OCI-LY1 (cell line): ENCODE results near the gene SH2D1A.

Experiments
- H2AFZ ChIP-seq: fragments of 200-600 bp; sonication (generic), shearing (Covaris generic); 2 replicates; pipeline ENCODE4 v1.6.0; 2014; ENCODE audit warnings: antibody characterized with exemption, mild to moderate bottlenecking, low read length
- H3F3A ChIP-seq: fragments of 200-600 bp; sonication (generic), shearing (Covaris generic); 2 replicates; pipeline ENCODE4 v1.6.0; 2014; ENCODE audit warnings: mild to moderate bottlenecking, antibody characterized with exemption, low read length, moderate library complexity; ENCODE audit not compliant: insufficient read depth
- H3K27ac ChIP-seq: fragments of 200-600 bp; sonication (generic); 2 replicates; pipeline ENCODE4 v1.5.1; 2014; ENCODE audit warnings: low read length, mixed run types, mild to moderate bottlenecking, low read depth; ENCODE audit not compliant: poor library complexity, severe bottlenecking
- H3K27me3 ChIP-seq: fragments of 200-600 bp; sonication (generic); 2 replicates; pipeline ENCODE4 v1.6.0; 2014; ENCODE audit warnings: antibody characterized with exemption, mild to moderate bottlenecking, low read length, moderate library complexity; ENCODE audit not compliant: insufficient read depth
- H3K36me3 ChIP-seq: fragments of 200-600 bp; sonication (generic); 2 replicates; pipeline ENCODE4 v1.6.1; 2014; ENCODE audit warnings: mild to moderate bottlenecking, antibody characterized with exemption, low read length, moderate library complexity, mixed read lengths; ENCODE audit not compliant: insufficient read depth
- H3K4me1 ChIP-seq: fragments of 200-600 bp; sonication (generic); 2 replicates; pipeline ENCODE4 v1.5.1; 2014; ENCODE audit warnings: mild to moderate bottlenecking, low read length, moderate library complexity; ENCODE audit not compliant: insufficient read depth, severe bottlenecking
- H3K4me2 ChIP-seq: fragments of 200-600 bp; sonication (generic), shearing (Covaris generic); 2 replicates; pipeline ENCODE4 v1.6.1; 2014; ENCODE audit warnings: low read length
- H3K4me3 ChIP-seq: fragments of 200-600 bp; sonication (generic); 2 replicates; pipeline ENCODE4 v1.5.1; 2014; ENCODE audit warnings: low read length, low read depth, mild to moderate bottlenecking, mixed read lengths; ENCODE audit not compliant: poor library complexity, severe bottlenecking
- H3K79me2 ChIP-seq: fragments of 200-600 bp; shearing (Covaris generic); 2 replicates; pipeline ENCODE4 v1.6.1; 2016; ENCODE audit warnings: mixed run types, low read length, mixed read lengths; ENCODE audit not compliant: insufficient read depth
- H3K9ac ChIP-seq: fragments of 200-600 bp; sonication (generic), shearing (Covaris generic); 2 replicates; pipeline ENCODE4 v1.6.1; 2014; ENCODE audit warnings: mild to moderate bottlenecking, low read length, mixed read lengths
- H3K9me2 ChIP-seq: fragments of 200-600 bp; sonication (generic), shearing (Covaris generic); 2 replicates; pipeline ENCODE4 v1.6.1; 2014; ENCODE audit warnings: low read depth, mild to moderate bottlenecking, low read length, mixed read lengths
- H3K9me3 ChIP-seq: fragments of 200-600 bp; shearing (Covaris generic); 2 replicates; pipeline ENCODE4 v1.6.1; 2014; ENCODE audit warnings: low read length, mixed read lengths
- H4K20me1 ChIP-seq: fragments of 200-600 bp; sonication (generic), shearing (Covaris generic); 2 replicates; pipeline ENCODE4 v1.6.0; 2016; ENCODE audit warnings: mild to moderate bottlenecking, low read length; ENCODE audit not compliant: insufficient read depth
- EZH2 ChIP-seq: fragments of 200-600 bp; sonication (generic), shearing (Covaris generic); IDR thresholded peaks from 2 replicates; pipeline ENCODE4 v1.8.0; 2017; ENCODE audit warnings: borderline replicate concordance, mixed run types, mild to moderate bottlenecking, antibody characterized with exemption, low read length, moderate library complexity, mixed read lengths
- TF ChIP-seq, protein P1 (sequence below): fragments of 200-600 bp; sonication (generic), shearing (Covaris generic); IDR thresholded peaks from 2 replicates; pipeline ENCODE4 v1.5.1; 2017; ENCODE audit warnings: mild to moderate bottlenecking, antibody characterized with exemption, low read length, moderate library complexity, mixed read lengths

The SH2D1A gene

DNA sequence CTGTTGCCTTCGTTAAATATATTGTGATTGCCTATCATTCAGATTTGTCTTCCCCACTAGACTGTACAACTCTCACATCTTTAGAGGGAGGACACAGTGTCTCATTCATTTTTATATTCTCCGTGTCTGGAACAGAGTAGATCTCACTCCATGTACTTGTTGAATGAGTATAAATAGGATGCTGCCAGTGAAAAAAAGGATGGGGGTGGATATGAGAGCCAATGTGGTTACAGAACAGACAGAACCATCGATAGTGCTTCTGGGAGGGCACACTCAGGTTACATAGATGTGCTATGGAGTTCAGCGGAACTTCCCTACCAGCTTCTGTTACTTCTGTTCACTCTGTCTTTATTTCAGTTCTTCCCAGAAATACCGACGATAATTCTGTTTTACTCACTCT lies 66.9 kb downstream of the SH2D1A start:
- H3F3A ChIP-seq, result no peaks in the 10 kb centered on the region
- TF ChIP-seq, protein P1, sequence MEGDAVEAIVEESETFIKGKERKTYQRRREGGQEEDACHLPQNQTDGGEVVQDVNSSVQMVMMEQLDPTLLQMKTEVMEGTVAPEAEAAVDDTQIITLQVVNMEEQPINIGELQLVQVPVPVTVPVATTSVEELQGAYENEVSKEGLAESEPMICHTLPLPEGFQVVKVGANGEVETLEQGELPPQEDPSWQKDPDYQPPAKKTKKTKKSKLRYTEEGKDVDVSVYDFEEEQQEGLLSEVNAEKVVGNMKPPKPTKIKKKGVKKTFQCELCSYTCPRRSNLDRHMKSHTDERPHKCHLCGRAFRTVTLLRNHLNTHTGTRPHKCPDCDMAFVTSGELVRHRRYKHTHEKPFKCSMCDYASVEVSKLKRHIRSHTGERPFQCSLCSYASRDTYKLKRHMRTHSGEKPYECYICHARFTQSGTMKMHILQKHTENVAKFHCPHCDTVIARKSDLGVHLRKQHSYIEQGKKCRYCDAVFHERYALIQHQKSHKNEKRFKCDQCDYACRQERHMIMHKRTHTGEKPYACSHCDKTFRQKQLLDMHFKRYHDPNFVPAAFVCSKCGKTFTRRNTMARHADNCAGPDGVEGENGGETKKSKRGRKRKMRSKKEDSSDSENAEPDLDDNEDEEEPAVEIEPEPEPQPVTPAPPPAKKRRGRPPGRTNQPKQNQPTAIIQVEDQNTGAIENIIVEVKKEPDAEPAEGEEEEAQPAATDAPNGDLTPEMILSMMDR, result no peak
- no peak for TF ChIP-seq EZH2
- no peaks in the 10 kb centered on the region for H3K9me2 ChIP-seq
- H3K79me2 ChIP-seq, result no peaks in the 10 kb centered on the region
- no peaks in the 10 kb centered on the region for H3K36me3 ChIP-seq
- H2AFZ ChIP-seq, result no peak overlapping the region
- H3K27me3 ChIP-seq, result no peaks in the 10 kb centered on the region
- H3K4me2 ChIP-seq, result no peak overlapping the region
- no peak overlapping the region for H3K4me3 ChIP-seq
- no peaks in the 10 kb centered on the region for H3K9me3 ChIP-seq
- H3K9ac ChIP-seq, result no peak overlapping the region
- H4K20me1 ChIP-seq, result no peaks in the 10 kb centered on the region
- H3K27ac ChIP-seq, result no peak overlapping the region
- no peaks in the 10 kb centered on the region for H3K4me1 ChIP-seq

GRCh38 chrX:124414281-124414680 lies 67.9 kb downstream of the SH2D1A start:
- Histone ChIP-seq H3F3A (no peaks in the 10 kb centered on the region), H3K36me3 (no peaks in the 10 kb centered on the region), H4K20me1 (no peaks in the 10 kb centered on the region), H3K9me2 (no peaks in the 10 kb centered on the region), H3K4me3 (no peak overlapping the region), H3K27me3 (no peaks in the 10 kb centered on the region), H3K79me2 (no peaks in the 10 kb centered on the region), H3K4me2 (no peak overlapping the region), H2AFZ (no peak overlapping the region), H3K9me3 (no peaks in the 10 kb centered on the region), H3K27ac (no peak overlapping the region), H3K4me1 (no peaks in the 10 kb centered on the region), H3K9ac (no peak overlapping the region)
- TF ChIP-seq, protein P1, result no peak

GRCh38 chrX:124415115-124415800 lies 68.9 kb downstream of the SH2D1A start:
- Histone ChIP-seq H3K4me3 (no peak overlapping the region), H3K27ac (no peak overlapping the region), H3K4me1 (no peaks in the 10 kb centered on the region), H3F3A (no peaks in the 10 kb centered on the region), H2AFZ (no peak overlapping the region), H3K27me3 (no peaks in the 10 kb centered on the region), H3K9me3 (no peaks in the 10 kb centered on the region), H3K36me3 (no peaks in the 10 kb centered on the region), H3K4me2 (no peak overlapping the region), H3K9ac (no peak overlapping the region), H3K9me2 (no peaks in the 10 kb centered on the region), H3K79me2 (no peaks in the 10 kb centered on the region), H4K20me1 (no peaks in the 10 kb centered on the region)
- TF ChIP-seq EZH2, result no peak
- TF ChIP-seq, protein P1, result no peak
